H1 (cell line): ENCODE measurements around the gene TBC1D19. TPM values are rescaled to one million over a fixed set of nuclear protein-coding genes. Genes with fewer than 3 reads are reported as not detected.

Experiments used
- CTCF ChIA-PET: fragments of 300-600 bp; sonication (Branson Sonifier 250); formaldehyde crosslinking; loops from one replicate; lab custom pipeline; 2021; ENCODE audit not compliant: partially characterized antibody; lab: Charles Lee
- POLR2A ChIA-PET: fragments of 300-600 bp; sonication (Branson Sonifier 250); formaldehyde crosslinking; loops from one replicate; lab custom pipeline; 2021; ENCODE audit warnings: inconsistent platforms; ENCODE audit not compliant: partially characterized antibody; lab: Charles Lee
- DNase-seq, 2 experiments: peaks; one replicate each; pipeline versions ENCODE4 v3.0.0 to v3.0.0-alpha.2; 2010 to 2022; ENCODE audit warnings: low spot score in 2 of 2, low read depth in 1 of 2, mixed read lengths in 1 of 2
- FAIRE-seq: peaks from 2 replicates; lab custom pipeline; 2011; peaks lifted over from hg19 to GRCh38; lab: Jason Lieb, UNC
- H2AFZ ChIP-seq: 2 replicates; pipeline ENCODE4 v1.8.1; 2012; ENCODE audit warnings: low read length, inconsistent platforms
- H2AK5ac ChIP-seq: 2 replicates; pipeline ENCODE4 v1.6.1; 2013; ENCODE audit warnings: low read depth, low read length
- H2BK120ac ChIP-seq: replicated peaks from 2 replicates; pipeline ENCODE3; 2013; ENCODE audit warnings: low read depth, low read length, inconsistent platforms
- H2BK12ac ChIP-seq: 2 replicates; pipeline ENCODE4 v1.6.1; 2013; ENCODE audit warnings: low read depth, low read length
- H2BK15ac ChIP-seq: 2 replicates; pipeline ENCODE4 v1.6.1; 2013; ENCODE audit warnings: low read length
- H2BK20ac ChIP-seq: 2 replicates; pipeline ENCODE4 v1.6.1; 2013; ENCODE audit warnings: low read length
- H2BK5ac ChIP-seq: 2 replicates; pipeline ENCODE4 v1.6.1; 2013; ENCODE audit warnings: low read depth, low read length
- H3K14ac ChIP-seq: 2 replicates; pipeline ENCODE4 v1.6.1; 2013; ENCODE audit warnings: inconsistent platforms; ENCODE audit not compliant: insufficient read length
- H3K18ac ChIP-seq: 2 replicates; pipeline ENCODE4 v1.6.1; 2013; ENCODE audit warnings: low read length; ENCODE audit errors: extremely low read depth
- H3K23ac ChIP-seq: 2 replicates; pipeline ENCODE4 v1.6.1; 2013; ENCODE audit warnings: inconsistent platforms; ENCODE audit not compliant: insufficient read length
- H3K23me2 ChIP-seq: 2 replicates; pipeline ENCODE4 v1.6.1; 2013; ENCODE audit warnings: low read depth, low read length
- H3K27ac ChIP-seq: 2 replicates; pipeline ENCODE4 v1.6.1; 2011; ENCODE audit warnings: low read depth, low read length, inconsistent platforms
- H3K27me3 ChIP-seq, 4 experiments: replicated peaks in 1 of 4; 1 replicate in 1 of 4; 2 replicates in 3 of 4; pipeline versions ENCODE4 v1.6.1 to v1.8.1; 2011 to 2013; ENCODE audit warnings: low read length in 3 of 4, mild to moderate bottlenecking in 3 of 4, inconsistent platforms in 2 of 4, mixed read lengths in 2 of 4, moderate library complexity in 1 of 4; ENCODE audit not compliant: control insufficient read depth in 3 of 4, insufficient read depth in 3 of 4; ENCODE audit errors: extremely low read depth in 1 of 4
- H3K36me3 ChIP-seq, 4 experiments: 2 replicates each; pipeline versions ENCODE4 v1.6.1 to v1.8.1; 2011 to 2013; ENCODE audit warnings: mild to moderate bottlenecking in 4 of 4, low read length in 3 of 4, moderate library complexity in 2 of 4, control low read depth in 1 of 4, inconsistent platforms in 1 of 4; ENCODE audit not compliant: insufficient read depth in 4 of 4, control insufficient read depth in 2 of 4
- H3K4ac ChIP-seq: replicated peaks from 2 replicates; pipeline ENCODE3; 2013; ENCODE audit warnings: low read length, low read depth, mixed read lengths, inconsistent platforms; ENCODE audit not compliant: insufficient read length
- H3K4me1 ChIP-seq, 4 experiments: replicated peaks in 1 of 4; 1 replicate in 1 of 4; 2 replicates in 3 of 4; pipeline versions ENCODE4 v1.6.1 to v1.8.1; 2011 to 2013; ENCODE audit warnings: low read length in 3 of 4, inconsistent platforms in 2 of 4, mixed read lengths in 1 of 4; ENCODE audit not compliant: insufficient read depth in 4 of 4, control insufficient read depth in 3 of 4
- H3K4me2 ChIP-seq, 2 experiments: 2 replicates each; pipeline versions ENCODE4 v1.6.1 to v1.8.1; 2011 to 2013; ENCODE audit warnings: low read depth in 2 of 2, low read length in 2 of 2, control low read depth in 1 of 2, inconsistent platforms in 1 of 2, mild to moderate bottlenecking in 1 of 2; ENCODE audit not compliant: insufficient read depth in 1 of 2
- H3K4me3 ChIP-seq, 4 experiments: fragments of 200-600, 300-600 bp in 1 of 4; sonication (generic), shearing (Covaris generic), sonication (Bioruptor Twin) in 1 of 4; 2 replicates each; pipeline versions ENCODE4 v1.5.1 to v1.8.1; 2011 to 2016; ENCODE audit warnings: low read length in 4 of 4, low read depth in 3 of 4, control low read depth in 2 of 4, inconsistent platforms in 2 of 4, mild to moderate bottlenecking in 2 of 4, mixed read lengths in 1 of 4, moderate library complexity in 1 of 4; ENCODE audit not compliant: insufficient read depth in 2 of 4; ENCODE audit errors: extremely low read depth in 1 of 4
- H3K56ac ChIP-seq: replicated peaks from 2 replicates; pipeline ENCODE3; 2013; ENCODE audit warnings: low read depth, mild to moderate bottlenecking, mixed read lengths, low read length, inconsistent platforms; ENCODE audit not compliant: insufficient read length
- H3K79me1 ChIP-seq: 2 replicates; pipeline ENCODE4 v1.6.1; 2013; ENCODE audit warnings: low read depth, low read length, control low read depth
- H3K79me2 ChIP-seq, 2 experiments: 2 replicates each; pipeline versions ENCODE4 v1.6.1 to v1.8.1; 2012 to 2013; ENCODE audit warnings: low read length in 2 of 2, mild to moderate bottlenecking in 2 of 2, inconsistent platforms in 1 of 2; ENCODE audit not compliant: insufficient read depth in 2 of 2, control insufficient read depth in 1 of 2
- H3K9ac ChIP-seq, 4 experiments: replicated peaks in 1 of 4; 1 replicate in 1 of 4; 2 replicates in 3 of 4; pipeline versions ENCODE4 v1.6.1 to v1.8.1; 2011 to 2013; ENCODE audit warnings: low read depth in 3 of 4, low read length in 3 of 4, control low read depth in 2 of 4, mild to moderate bottlenecking in 2 of 4, moderate library complexity in 2 of 4, inconsistent platforms in 1 of 4; ENCODE audit errors: extremely low read depth in 1 of 4
- H3K9me3 ChIP-seq, 2 experiments: 2 replicates each; pipeline versions ENCODE4 v1.6.1 to v1.8.1; 2012 to 2013; ENCODE audit warnings: mild to moderate bottlenecking in 2 of 2, moderate library complexity in 2 of 2, control low read depth in 1 of 2, inconsistent platforms in 1 of 2, low read depth in 1 of 2, low read length in 1 of 2, mixed read lengths in 1 of 2; ENCODE audit not compliant: insufficient read depth in 2 of 2
- H4K20me1 ChIP-seq, 2 experiments: replicated peaks in 1 of 2; 2 replicates each; pipeline versions ENCODE3 to v1.8.1; 2011 to 2013; ENCODE audit warnings: inconsistent platforms in 2 of 2, low read length in 2 of 2, mild to moderate bottlenecking in 1 of 2; ENCODE audit not compliant: insufficient read depth in 2 of 2, control insufficient read depth in 1 of 2
- H4K5ac ChIP-seq: 2 replicates; pipeline ENCODE4 v1.6.1; 2013; ENCODE audit warnings: low read length, low read depth, mixed read lengths, inconsistent platforms; ENCODE audit not compliant: insufficient read length
- H4K8ac ChIP-seq: 2 replicates; pipeline ENCODE4 v1.8.0; 2013; ENCODE audit warnings: mild to moderate bottlenecking, moderate library complexity, low read length, inconsistent platforms; ENCODE audit not compliant: insufficient read depth; ENCODE audit errors: extremely low read depth
- H4K91ac ChIP-seq: replicated peaks from 2 replicates; pipeline ENCODE3; 2013; ENCODE audit warnings: low read length, mixed read lengths, inconsistent platforms; ENCODE audit not compliant: insufficient read length
- CBX8 ChIP-seq: fragments of 300-800, 300-1000 bp; sonication (generic); IDR thresholded peaks from 2 replicates; pipeline ENCODE4 v1.7.1; 2016; ENCODE audit warnings: low read depth, low read length, borderline replicate concordance
- CEBPB ChIP-seq: IDR thresholded peaks from 2 replicates; pipeline ENCODE4 v1.6.1; 2012; ENCODE audit warnings: low read depth, low read length
- FOSL1 ChIP-seq: IDR thresholded peaks from 2 replicates; pipeline ENCODE4 v1.6.1; 2011; ENCODE audit warnings: mild to moderate bottlenecking, low read depth, low read length, moderate library complexity; ENCODE audit not compliant: insufficient read depth
- KDM4A ChIP-seq: IDR thresholded peaks from one replicate; pipeline ENCODE4 v1.7.1; 2012; ENCODE audit warnings: low read depth, mild to moderate bottlenecking, moderate library complexity, low read length, inconsistent platforms; ENCODE audit not compliant: severe bottlenecking
- WGBS, 2 experiments: shearing (Covaris generic) in 1 of 2; methylation state at CpG; one replicate each; pipeline versions ENCODE4 v1.1.6 to v1.1.7; 2013 to 2015; ENCODE audit warnings: low lambda C conversion rate in 2 of 2, mixed read lengths in 2 of 2, inconsistent platforms in 1 of 2, low coverage in 1 of 2, missing lambda C conversion rate in 1 of 2; ENCODE audit not compliant: insufficient replicate concordance in 2 of 2, insufficient coverage in 1 of 2, insufficient read length in 1 of 2; ENCODE audit errors: extremely low coverage in 1 of 2, missing lambda C conversion rate in 1 of 2; 5-methylcytosine and 5-hydroxymethylcytosine counted together
- polyA plus RNA-seq, 7 experiments: library from polyadenylated mRNA; depleted of rRNA in 3 of 7; stranded (reverse) in 5 of 7; unstranded in 2 of 7; fragments of >200 nt in 5 of 7; fragments of 200-250 nt in 2 of 7; gene quantifications; 1 replicate in 5 of 7; 2 replicates in 1 of 7; 4 replicates in 1 of 7; pipeline versions ENCODE4 v1.2.1 to v1.2.3, GENCODE V29; 2011 to 2013; ENCODE audit warnings: missing spikeins in 2 of 7, mixed read lengths in 2 of 7
- total RNA-seq: library from RNA; stranded (reverse); fragmentation: NEBNext Ultra II Directional; extraction: Animal tissue kit (Norgen Biotek cat#: 25700); gene quantifications from 2 replicates; pipeline ENCODE4 v1.2.1, GENCODE V29; 2021

TBC1D19 gene
- total and polyA plus RNA-seq, 2 of the 8 experiments (the other 6 are each of a cell fraction or from before 2014, with no cell fraction given): 1.9 to 3.5 TPM

GRCh38 chr4:26764231-26764630 is 180.3 kb downstream of the TBC1D19 start:
- WGBS, 2 experiments: 90% methylated on average over 1 of the region's 1 CpG; no CpG with 5 or more reads in 1 of the 2 experiments
- H2BK120ac ChIP-seq: no peak overlapping the region
- H2BK20ac ChIP-seq: no peak overlapping the region
- H4K5ac ChIP-seq: no peak overlapping the region
- H2AFZ ChIP-seq: no peak overlapping the region
- no peaks in the 10 kb centered on the region for H3K9me3 ChIP-seq
- no peaks in the 10 kb centered on the region for H4K20me1 ChIP-seq
- no peaks in the 10 kb centered on the region for H3K23me2 ChIP-seq
- no peak overlapping the region for H3K9ac ChIP-seq
- no peak overlapping the region for H2BK5ac ChIP-seq
- H3K79me1 ChIP-seq: no peaks in the 10 kb centered on the region
- H3K4me1 ChIP-seq: no peaks in the 10 kb centered on the region
- H3K14ac ChIP-seq: no peak overlapping the region
- H4K91ac ChIP-seq: no peak overlapping the region
- POLR2A ChIA-PET: no interaction called here
- no peak overlapping the region for H2AK5ac ChIP-seq
- no peak overlapping the region for H3K18ac ChIP-seq
- CTCF ChIA-PET: interaction anchor here (0.7 kb wide), 1 partner anchor 246 kb away, joined by 4 read pairs; no protein-coding TSS in a partner anchor
- H3K4me3 ChIP-seq: no peak overlapping the region
- no peaks in the 10 kb centered on the region for H3K27me3 ChIP-seq
- no peak overlapping the region for H3K23ac ChIP-seq
- no peak overlapping the region for H3K4me2 ChIP-seq
- no peak overlapping the region for H3K27ac ChIP-seq
- no peak overlapping the region for H3K56ac ChIP-seq
- H2BK15ac ChIP-seq: no peak overlapping the region
- H3K36me3 ChIP-seq: no peaks in the 10 kb centered on the region
- H3K79me2 ChIP-seq: no peaks in the 10 kb centered on the region
- DNase-seq (no peak), FAIRE-seq (no peak)
- no peak overlapping the region for H4K8ac ChIP-seq
- no peak overlapping the region for H3K4ac ChIP-seq
- no peak overlapping the region for H2BK12ac ChIP-seq
- TF ChIP-seq FOSL1 (no peak), CBX8 (no peak), KDM4A (no peak), CEBPB (no peak)
